Activated T-helper 2 cell treated with anti-CD3 and anti-CD28 coated beads, Interferon-gamma antibody, Interleukin-2, Interleukin-4, amounts not matched to agents 10 μg/mL and 5 μg/mL and 100 μg/mL, durations not matched to agents 14 hours and 24 hours and 36 hours (primary cell): ENCODE results near the gene ANKRD65. TPM values are rescaled to one million over a fixed set of nuclear protein-coding genes. Genes with fewer than 3 reads are reported as not detected.
A peak's percentile ranks its signal among the peaks of the same experiment; 100 is the strongest.
"Not testable (repeated sequence)": the region's sequence is repeated elsewhere in the genome, so short reads cannot be mapped to it uniquely, and the experiment has no call there.

Source experiments
- DNase-seq: peaks from one replicate; pipeline ENCODE4 v3.0.0; 2021; ENCODE audit warnings: low spot score
- H3K27ac Mint-ChIP-seq: one replicate; pipeline ENCODE4 v1.8.0; 2021; ENCODE audit warnings: mixed read lengths
- H3K27me3 Mint-ChIP-seq: one replicate; pipeline ENCODE4 v1.8.0; 2021; ENCODE audit warnings: low read depth, mixed read lengths
- H3K36me3 Mint-ChIP-seq: one replicate; pipeline ENCODE4 v1.8.0; 2021; ENCODE audit warnings: low read depth, mixed read lengths
- H3K4me1 Mint-ChIP-seq: one replicate; pipeline ENCODE4 v1.8.0; 2021; ENCODE audit warnings: low read depth, mixed read lengths
- H3K4me3 Mint-ChIP-seq: one replicate; pipeline ENCODE4 v1.8.0; 2021; ENCODE audit warnings: low read depth, mild to moderate bottlenecking, moderate library complexity, mixed read lengths
- H3K9me3 Mint-ChIP-seq: one replicate; pipeline ENCODE4 v1.8.0; 2021; ENCODE audit warnings: mixed read lengths
- intact Hi-C: fragments of 100-400 bp; cut with micrococcal nuclease; formaldehyde crosslinking; loops from one replicate; pipeline ENCODE4 v1.15.1; 2023
- total RNA-seq: library from RNA; stranded (reverse); gene quantifications from 2 replicates; pipeline ENCODE4 v1.2.3, GENCODE V29; 2022

ANKRD65 gene
- total RNA-seq, 1 donor from 2014 or later: not detected

DNA sequence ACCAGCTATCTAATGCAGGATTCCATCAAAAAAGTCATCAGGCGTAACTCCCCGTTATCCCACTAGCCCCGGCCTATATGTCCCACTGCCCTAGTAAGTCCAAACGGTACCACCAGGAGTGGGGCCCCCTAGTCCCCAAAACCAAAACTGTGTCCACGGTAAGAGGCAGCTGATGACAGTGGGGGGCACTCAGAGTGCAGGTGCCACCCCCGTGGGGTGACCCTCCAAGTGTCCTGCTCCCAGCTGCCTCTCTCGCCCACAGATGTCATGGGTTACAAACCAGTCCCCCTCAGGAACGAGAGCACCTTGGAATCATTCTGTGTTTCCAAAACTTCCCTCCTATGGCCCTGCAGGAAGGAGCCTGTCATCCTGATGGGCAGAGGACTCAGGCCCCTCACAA, 35.1 kb downstream of the ANKRD65 start:
- Mint-ChIP-seq H3K36me3 (peaks cover 52% of the 10 kb centered on the region), H3K4me3 (no peak overlapping the region), H3K9me3 (no peaks in the 10 kb centered on the region), H3K4me1 (no peaks in the 10 kb centered on the region), H3K27ac (no peak overlapping the region), H3K27me3 (no peaks in the 10 kb centered on the region)
- no peak for DNase-seq
- intact Hi-C loops: no loop called here

- intact Hi-C loops, H3K9me3 Mint-ChIP-seq, H3K4me3 Mint-ChIP-seq, H3K27me3 Mint-ChIP-seq, DNase-seq, H3K4me1 Mint-ChIP-seq, H3K27ac Mint-ChIP-seq: not testable (repeated sequence)
- H3K36me3 Mint-ChIP-seq: peaks cover 46% of the 10 kb centered on the region
Observed at GRCh38 chr1:1385339-1385738, 35.7 kb downstream of the ANKRD65 start.

DNA sequence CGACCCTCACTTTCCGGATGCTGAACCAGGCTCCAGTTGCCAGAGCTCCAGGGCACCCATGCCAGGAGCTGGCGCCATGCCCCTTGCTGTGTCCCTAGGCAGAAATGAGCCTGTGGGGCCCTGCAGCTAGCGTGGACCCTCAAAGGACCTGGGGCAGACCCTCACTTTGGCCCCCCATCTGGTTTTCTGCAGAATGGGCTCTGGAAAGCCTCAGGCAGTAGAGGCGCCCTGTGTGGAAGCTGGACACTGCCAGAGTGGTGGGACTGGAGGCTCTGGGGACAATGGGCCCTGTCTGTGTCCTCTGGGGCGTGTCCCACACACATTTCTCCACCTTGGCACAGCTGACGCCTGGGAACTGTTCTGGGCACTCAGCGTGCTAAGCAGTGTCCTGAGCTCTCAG, 39.8 kb downstream of the ANKRD65 start:
- Mint-ChIP-seq H3K36me3 (peaks cover 7% of the 10 kb centered on the region), H3K4me1 (peaks cover 7% of the 10 kb centered on the region), H3K9me3 (no peaks in the 10 kb centered on the region), H3K27me3 (no peaks in the 10 kb centered on the region), H3K27ac (no peak overlapping the region), H3K4me3 (no peak overlapping the region)
- no peak for DNase-seq
- intact Hi-C loops: no loop called here

DNA sequence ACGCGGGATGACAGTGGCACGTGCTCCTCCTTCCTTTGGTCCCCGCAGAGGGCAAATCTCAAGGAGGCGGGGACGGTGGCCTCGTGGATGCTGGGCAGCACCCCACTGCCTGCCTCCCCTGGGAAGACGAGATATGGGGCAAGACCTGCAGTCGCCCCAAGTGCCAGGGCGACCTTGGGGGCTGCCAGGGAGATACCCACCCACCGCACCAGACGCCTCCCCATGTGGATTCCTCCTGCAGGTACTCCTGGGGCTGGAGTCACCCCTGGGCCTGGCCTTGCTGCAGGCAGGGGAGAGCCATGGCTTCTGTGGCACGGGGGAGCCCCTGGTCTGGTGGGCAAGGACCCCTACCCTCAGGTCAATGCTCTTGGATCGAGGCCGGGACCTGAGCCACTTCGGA, 40.2 kb downstream of the ANKRD65 start:
- Mint-ChIP-seq H3K36me3 (peaks cover 3% of the 10 kb centered on the region), H3K4me3 (no peak overlapping the region), H3K27me3 (no peaks in the 10 kb centered on the region), H3K4me1 (peaks cover 7% of the 10 kb centered on the region), H3K9me3 (no peaks in the 10 kb centered on the region), H3K27ac (no peak overlapping the region)
- DNase-seq: no peak
- intact Hi-C loops: no loop called here

GRCh38 chr1:1377540-1378205, 43.4 kb downstream of the ANKRD65 start:
- H3K27ac Mint-ChIP-seq: no peak overlapping the region
- H3K36me3 Mint-ChIP-seq: peaks cover 12% of the 10 kb centered on the region
- no peak overlapping the region for H3K4me3 Mint-ChIP-seq
- DNase-seq: no peak
- H3K27me3 Mint-ChIP-seq: no peaks in the 10 kb centered on the region
- intact Hi-C loops: loop anchor here (10.0 kb wide), 1 partner anchor 73 kb away; the partner anchor contains the start of genes ACAP3 and PUSL1
- H3K4me1 Mint-ChIP-seq: peaks cover 14% of the 10 kb centered on the region
- H3K9me3 Mint-ChIP-seq: no peaks in the 10 kb centered on the region

DNA sequence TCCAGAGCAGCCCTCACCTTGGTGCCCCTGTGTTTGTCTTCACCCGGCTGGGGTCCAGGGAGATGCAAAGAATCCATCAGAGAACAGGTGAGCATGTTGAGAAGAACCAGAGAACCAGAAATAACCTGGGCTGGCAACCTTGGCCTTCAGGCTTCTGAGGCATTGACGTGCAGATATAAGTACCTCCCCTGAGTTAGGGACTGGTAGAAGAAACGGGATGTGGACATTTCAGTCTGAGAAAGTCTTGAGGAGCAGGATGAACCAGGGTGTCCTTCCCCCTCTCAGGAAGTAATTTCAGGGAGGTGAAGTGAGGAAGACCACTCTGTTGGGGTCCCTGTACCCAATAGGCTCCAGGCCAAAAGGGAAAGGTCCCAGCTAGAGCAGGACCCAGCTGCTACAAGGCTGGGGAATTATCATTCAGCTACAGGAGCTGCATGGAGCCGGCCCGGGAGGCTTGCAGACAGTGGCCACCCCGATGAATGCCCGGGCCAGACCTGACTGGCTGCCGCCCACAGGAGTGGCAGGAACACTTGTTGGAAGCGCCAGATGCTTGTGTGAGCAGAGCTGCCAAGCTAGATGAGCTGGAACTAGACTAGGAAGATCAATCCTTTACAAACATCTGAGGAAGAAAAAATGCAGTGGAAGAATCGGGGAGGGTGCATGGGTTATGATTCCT, 44.4 kb downstream of the ANKRD65 start:
- peaks cover 15% of the 10 kb centered on the region for H3K36me3 Mint-ChIP-seq
- peak overlapping the region; percentile 95 for H3K27ac Mint-ChIP-seq
- peaks cover 16% of the 10 kb centered on the region for H3K4me1 Mint-ChIP-seq
- no peak for DNase-seq
- H3K4me3 Mint-ChIP-seq: peak overlapping the region; percentile 87
- intact Hi-C loops: loop anchor here (10.0 kb wide), 1 partner anchor 72 kb away; the partner anchor contains the start of genes ACAP3 and PUSL1
- no peaks in the 10 kb centered on the region for H3K27me3 Mint-ChIP-seq
- no peaks in the 10 kb centered on the region for H3K9me3 Mint-ChIP-seq

GRCh38 chr1:1374929-1375662, 46.0 kb downstream of the ANKRD65 start, which contains the start of gene AURKAIP1:
TSS of gene AURKAIP1 (minus strand) at chr1:1375207. CDS start at chr1:1374756, 451 bp downstream.
- Mint-ChIP-seq H3K36me3 (peaks cover 15% of the 10 kb centered on the region), H3K4me1 (peaks cover 16% of the 10 kb centered on the region), H3K9me3 (no peaks in the 10 kb centered on the region), H3K27ac (peak within 1 kb of the TSS; percentile 95), H3K4me3 (peak within 1 kb of the TSS; percentile 87), H3K27me3 (no peaks in the 10 kb centered on the region)
- intact Hi-C loops: loop anchor here (1.0 to 10.0 kb wide), 4 partner anchors 24 to 70 kb away; partner anchors contain the start of genes ACAP3, CCNL2, DVL1 and MRPL20
- DNase-seq: peak; percentile 97

DNA sequence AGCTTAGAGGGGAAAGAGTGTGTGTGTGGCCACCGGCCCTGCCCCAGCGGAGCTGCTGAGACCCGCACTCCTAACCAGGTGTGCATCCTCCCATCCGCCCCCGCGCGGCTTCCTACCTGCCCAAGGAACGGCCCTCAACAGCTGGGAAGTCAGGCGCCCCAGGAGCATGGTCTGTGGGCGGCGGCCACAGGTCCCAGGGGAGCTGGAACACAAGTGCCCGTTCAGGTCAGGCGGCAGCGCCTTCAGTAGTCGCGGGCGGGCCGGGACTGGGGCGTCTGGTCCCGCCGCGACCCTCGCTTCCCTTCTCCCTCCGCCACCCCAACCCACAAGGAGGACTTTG, 46.5 kb downstream of the ANKRD65 start:
- intact Hi-C loops: loop anchor here (2.0 to 10.0 kb wide), 2 partner anchors 26 to 70 kb away; partner anchors contain the start of genes ACAP3, DVL1 and PUSL1
- no peak for DNase-seq

DNA sequence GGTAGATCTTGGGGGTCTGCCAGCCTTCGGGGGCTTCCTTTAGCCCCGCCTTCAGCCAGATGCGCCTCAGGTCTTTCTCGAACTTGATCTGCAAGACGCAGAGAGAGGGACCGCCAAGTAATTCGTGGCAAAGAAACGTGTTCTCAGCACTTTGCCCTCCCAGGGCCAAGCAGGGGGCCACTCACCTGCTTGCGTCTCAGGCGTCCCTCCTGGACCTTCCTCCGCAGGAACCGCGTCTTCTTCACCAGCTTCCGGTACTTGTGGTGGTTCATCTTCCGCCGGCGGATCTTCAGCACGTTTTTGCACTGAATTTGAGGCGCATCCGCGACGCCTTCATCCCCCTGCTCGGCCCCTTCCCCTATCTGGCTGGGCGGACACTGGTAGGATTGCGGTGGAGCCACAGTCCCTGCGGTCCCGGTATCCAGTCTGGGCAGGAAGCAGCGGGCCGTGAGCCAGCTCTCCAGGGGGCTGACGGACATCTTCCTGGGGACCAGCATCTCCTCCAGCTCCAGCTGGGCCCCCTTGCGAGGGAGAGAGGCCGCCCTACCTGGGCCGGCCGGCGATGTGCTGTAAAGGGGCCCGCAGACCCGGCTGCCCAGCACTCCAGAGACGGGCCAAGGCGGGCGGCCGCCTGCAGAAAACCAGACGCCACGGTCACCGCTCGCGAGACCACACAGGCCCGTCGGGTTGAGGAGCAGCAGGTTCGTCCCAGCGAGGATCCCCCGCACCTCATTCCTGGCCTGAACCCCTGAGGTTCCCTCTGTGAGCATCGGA, 47.1 kb downstream of the ANKRD65 start:
- Mint-ChIP-seq H3K27ac (no peak overlapping the region), H3K4me1 (peaks cover 16% of the 10 kb centered on the region), H3K36me3 (peaks cover 15% of the 10 kb centered on the region), H3K9me3 (no peaks in the 10 kb centered on the region), H3K4me3 (peak overlapping the region; percentile 87), H3K27me3 (no peaks in the 10 kb centered on the region)
- intact Hi-C loops: loop anchor here (2.0 to 10.0 kb wide), 2 partner anchors 25 to 69 kb away; partner anchors contain the start of genes ACAP3, DVL1 and PUSL1
- no peak for DNase-seq

More for the DNA sequence above, 46.5 kb downstream of the ANKRD65 start:
- H3K4me1 Mint-ChIP-seq: peaks cover 16% of the 10 kb centered on the region
- H3K36me3 Mint-ChIP-seq: peaks cover 15% of the 10 kb centered on the region
- no peaks in the 10 kb centered on the region for H3K27me3 Mint-ChIP-seq
- peak overlapping the region; percentile 87 for H3K4me3 Mint-ChIP-seq
- no peaks in the 10 kb centered on the region for H3K9me3 Mint-ChIP-seq
- peak overlapping the region; percentile 33 for H3K27ac Mint-ChIP-seq

DNA sequence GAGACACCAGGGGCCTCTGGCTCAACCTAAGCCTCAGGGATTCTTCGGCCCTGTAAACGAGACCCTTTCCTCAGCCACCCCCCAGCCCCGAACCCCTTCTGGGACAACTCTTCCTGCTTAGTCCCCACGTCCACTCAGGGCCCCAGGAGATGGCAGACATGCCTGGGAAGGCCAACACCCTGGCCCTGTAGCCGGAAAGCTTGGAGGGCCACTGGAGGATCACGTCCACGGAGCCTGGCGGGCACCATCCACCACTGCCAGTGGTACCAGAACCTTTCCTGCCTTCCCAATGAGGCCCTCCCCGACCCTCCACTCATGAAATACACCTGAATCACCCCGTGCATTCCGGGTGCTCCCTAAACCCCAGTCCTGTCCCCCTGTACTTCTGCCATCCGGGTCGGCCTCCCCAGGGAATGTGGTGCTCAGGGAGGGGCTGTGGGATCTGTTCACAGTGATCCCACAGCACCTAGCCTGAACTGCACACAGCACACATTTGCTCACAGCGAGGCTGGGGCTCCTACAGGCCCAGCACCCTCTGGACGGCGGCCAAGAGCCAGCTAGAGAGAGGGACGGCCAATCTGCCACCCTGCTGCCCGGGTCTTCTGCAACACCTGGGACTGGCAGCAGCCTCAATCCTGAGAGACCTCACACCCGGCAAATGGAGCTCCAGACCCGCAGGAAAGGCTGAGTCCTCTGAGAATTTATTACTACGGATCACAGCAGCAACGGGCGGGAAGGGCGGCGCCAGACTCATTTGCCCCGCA, 47.8 kb downstream of the ANKRD65 start:
- peaks cover 15% of the 10 kb centered on the region for H3K36me3 Mint-ChIP-seq
- H3K9me3 Mint-ChIP-seq: no peaks in the 10 kb centered on the region
- DNase-seq: no peak
- intact Hi-C loops: loop anchor here (10.0 kb wide), 1 partner anchor 68 kb away; the partner anchor contains the start of genes ACAP3 and PUSL1
- peak overlapping the region; percentile 87 for H3K4me3 Mint-ChIP-seq
- H3K27me3 Mint-ChIP-seq: no peaks in the 10 kb centered on the region
- H3K4me1 Mint-ChIP-seq: peaks cover 16% of the 10 kb centered on the region
- no peak overlapping the region for H3K27ac Mint-ChIP-seq

DNA sequence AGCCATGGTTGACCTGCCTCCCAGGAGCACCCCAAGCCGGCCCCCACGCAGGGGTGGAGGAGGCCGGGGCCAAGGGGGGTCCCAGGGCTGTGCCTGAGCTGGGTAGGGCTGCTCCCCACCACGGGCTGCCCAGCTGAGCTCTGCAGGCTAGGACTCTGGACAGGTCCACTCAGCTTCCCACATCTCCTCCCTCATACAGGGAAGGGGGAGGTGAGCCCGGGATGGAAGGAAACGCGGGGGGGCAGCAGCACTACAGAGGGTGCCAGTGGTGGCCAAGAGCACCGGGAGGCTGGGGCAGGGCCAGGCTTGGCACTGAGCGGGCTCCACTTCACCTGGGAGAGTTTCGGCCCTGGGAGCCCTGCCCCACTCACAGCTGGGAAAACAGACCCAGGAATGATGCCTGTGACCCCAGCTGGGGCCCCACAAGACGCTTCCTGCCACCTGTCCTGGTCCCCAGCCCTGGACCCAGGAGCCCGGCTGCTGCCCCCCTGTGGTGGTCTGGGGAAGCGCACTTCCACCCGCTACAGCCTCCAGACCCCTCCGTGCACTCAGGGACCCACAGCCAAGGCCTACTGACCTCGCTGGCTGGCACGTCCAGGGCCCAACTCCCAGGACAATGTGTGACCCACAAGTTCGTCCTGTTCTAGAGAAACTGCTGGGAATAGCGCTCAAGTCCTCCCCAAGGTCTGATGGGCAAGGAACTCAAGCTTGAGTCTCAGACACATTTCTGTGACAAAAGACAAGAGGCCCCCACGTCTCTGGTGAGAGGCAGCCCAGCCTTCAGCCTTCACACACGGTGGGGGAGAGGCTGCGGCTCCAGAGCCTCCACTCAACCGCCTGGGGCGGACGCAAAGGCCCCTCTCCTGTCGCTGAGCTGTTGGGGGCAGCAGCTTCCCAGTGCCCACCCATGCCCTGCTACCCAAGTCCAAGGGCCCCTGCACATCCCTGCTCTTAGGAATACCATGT, 49.0 kb downstream of the ANKRD65 start:
- peak; percentile 74 for DNase-seq
- Mint-ChIP-seq H3K36me3 (peaks cover 15% of the 10 kb centered on the region), H3K27me3 (no peaks in the 10 kb centered on the region), H3K27ac (peak overlapping the region; percentile 58), H3K9me3 (no peaks in the 10 kb centered on the region), H3K4me1 (peaks cover 16% of the 10 kb centered on the region), H3K4me3 (peak overlapping the region; percentile 67)
- intact Hi-C loops: loop anchor here (10.0 kb wide), 1 partner anchor 67 kb away; the partner anchor contains the start of genes ACAP3 and PUSL1
